Measurements from ENCODE around the gene C1QTNF3.
"Not testable (repeated sequence)": the region's sequence is repeated elsewhere in the genome, so short reads cannot be mapped to it uniquely, and the experiment has no call there.

- not testable (repeated sequence) for TF ChIP-seq EP300, POLR2A (IDR thresholded peaks at IDR 0.05)
- TF ChIP-seq, protein P1, sequence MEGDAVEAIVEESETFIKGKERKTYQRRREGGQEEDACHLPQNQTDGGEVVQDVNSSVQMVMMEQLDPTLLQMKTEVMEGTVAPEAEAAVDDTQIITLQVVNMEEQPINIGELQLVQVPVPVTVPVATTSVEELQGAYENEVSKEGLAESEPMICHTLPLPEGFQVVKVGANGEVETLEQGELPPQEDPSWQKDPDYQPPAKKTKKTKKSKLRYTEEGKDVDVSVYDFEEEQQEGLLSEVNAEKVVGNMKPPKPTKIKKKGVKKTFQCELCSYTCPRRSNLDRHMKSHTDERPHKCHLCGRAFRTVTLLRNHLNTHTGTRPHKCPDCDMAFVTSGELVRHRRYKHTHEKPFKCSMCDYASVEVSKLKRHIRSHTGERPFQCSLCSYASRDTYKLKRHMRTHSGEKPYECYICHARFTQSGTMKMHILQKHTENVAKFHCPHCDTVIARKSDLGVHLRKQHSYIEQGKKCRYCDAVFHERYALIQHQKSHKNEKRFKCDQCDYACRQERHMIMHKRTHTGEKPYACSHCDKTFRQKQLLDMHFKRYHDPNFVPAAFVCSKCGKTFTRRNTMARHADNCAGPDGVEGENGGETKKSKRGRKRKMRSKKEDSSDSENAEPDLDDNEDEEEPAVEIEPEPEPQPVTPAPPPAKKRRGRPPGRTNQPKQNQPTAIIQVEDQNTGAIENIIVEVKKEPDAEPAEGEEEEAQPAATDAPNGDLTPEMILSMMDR (IDR thresholded peaks at IDR 0.05) = not testable (repeated sequence)
Measured at GRCh38 chr5:34077636-34078035, 34.6 kb upstream of the C1QTNF3 start.
